ENCODE data around the gene BEGAIN.

BEGAIN gene

GRCh38 chr14:100615736-100616695 lies 28.8 kb upstream of the BEGAIN start:
- DNase-seq: no peak

- DNase-seq: no peak
These were observed 27.6 kb upstream of the BEGAIN start for GRCh38 chr14:100614803-100615202.

- no peak for DNase-seq
These were observed 25.8 kb upstream of the BEGAIN start for GRCh38 chr14:100612986-100613385.

GRCh38 chr14:100611811-100612480 lies 24.7 kb upstream of the BEGAIN start:
- DNase-seq: no peak

- DNase-seq: no peak
These were observed 23.4 kb upstream of the BEGAIN start for GRCh38 chr14:100610511-100611217.

- no peak for DNase-seq
These were observed 22.7 kb upstream of the BEGAIN start for GRCh38 chr14:100609941-100610391.

GRCh38 chr14:100609331-100609870 lies 22.2 kb upstream of the BEGAIN start:
- DNase-seq: no peak

GRCh38 chr14:100608586-100609330 lies 21.5 kb upstream of the BEGAIN start:
- DNase-seq: no peak

- DNase-seq: no peak
These were observed 20.8 kb upstream of the BEGAIN start for GRCh38 chr14:100608064-100608463.

GRCh38 chr14:100607611-100607956 lies 20.4 kb upstream of the BEGAIN start:
- DNase-seq: no peak

- DNase-seq: no peak
These were observed 19.7 kb upstream of the BEGAIN start for GRCh38 chr14:100606687-100607610.

GRCh38 chr14:100605706-100606686 lies 18.8 kb upstream of the BEGAIN start:
- DNase-seq: no peak

- no peak for DNase-seq
These were observed 18.0 kb upstream of the BEGAIN start for GRCh38 chr14:100605230-100605629.

GRCh38 chr14:100604709-100605108 lies 17.5 kb upstream of the BEGAIN start:
- DNase-seq: no peak

GRCh38 chr14:100604121-100604501 lies 16.9 kb upstream of the BEGAIN start:
- no peak for DNase-seq

GRCh38 chr14:100603341-100604120 lies 16.3 kb upstream of the BEGAIN start:
- no peak for DNase-seq

- no peak for DNase-seq
These were observed 15.5 kb upstream of the BEGAIN start for GRCh38 chr14:100602621-100603230.

GRCh38 chr14:100601914-100602313 lies 14.7 kb upstream of the BEGAIN start:
- DNase-seq: no peak

- no peak for DNase-seq
These were observed 13.8 kb upstream of the BEGAIN start for GRCh38 chr14:100601064-100601463.

Measured in stimulated activated CD4-positive, alpha-beta T cell treated with anti-CD3 and anti-CD28 coated beads, Interleukin-2, amount 100 ng/mL, for 48 hours (primary cell).